ENCODE data around the gene STARD5. TPM values are rescaled to one million over a fixed set of nuclear protein-coding genes. Genes with fewer than 3 reads are reported as not detected.

STARD5 gene
- total and polyA plus RNA-seq, 7 donors, result 0.66 to 26.1 (median 6.4) TPM

- Histone ChIP-seq H3K4me3 (no peak overlapping the region), H3K36me3 (peaks cover 0 to 4% (median 0%) of the 10 kb centered on the region in 4 donors), H3K27me3 (no peaks in the 10 kb centered on the region), H3K27ac (peak overlapping the region in 3 of 4 donors; percentile 23 to 46 (median 42)), H3K4me1 (peaks cover 0 to 13% (median 4%) of the 10 kb centered on the region in 4 donors), H3K9me3 (no peaks in the 10 kb centered on the region)
- DNase-seq, result no peak
- intact Hi-C loops (cut with DNase I), result no loop called here
- WGBS, 2 donors, result 62 to 82% methylated on average over 5 of the region's 5 CpGs
- TF ChIP-seq CTCF (IDR thresholded peaks at IDR 0.05) (no peak), POLR2AphosphoS5 (IDR thresholded peaks at IDR 0.05) (peak in 1 of 4 donors; percentile 28)
These were observed 22.0 kb downstream of the STARD5 start for GRCh38 chr15:81301815-81302399.

GRCh38 chr15:81301385-81301784 lies 22.6 kb downstream of the STARD5 start:
- Histone ChIP-seq H3K27me3 (no peaks in the 10 kb centered on the region), H3K4me1 (peaks cover 0 to 13% (median 4%) of the 10 kb centered on the region in 4 donors), H3K9me3 (no peaks in the 10 kb centered on the region), H3K4me3 (no peak overlapping the region), H3K27ac (no peak overlapping the region), H3K36me3 (peaks cover 0 to 4% (median 0%) of the 10 kb centered on the region in 4 donors)
- WGBS, 2 donors, result 66 to 91% methylated on average over 4 of the region's 4 CpGs
- intact Hi-C loops (cut with DNase I), result no loop called here
- TF ChIP-seq EP300 (IDR thresholded peaks at IDR 0.05) (no peak), CTCF (IDR thresholded peaks at IDR 0.05) (no peak), POLR2AphosphoS5 (IDR thresholded peaks at IDR 0.05) (no peak), POLR2A (IDR thresholded peaks at IDR 0.05) (no peak)
- DNase-seq, result no peak

- H3K36me3 ChIP-seq, result no peaks in the 10 kb centered on the region
- H3K27ac ChIP-seq, result no peak overlapping the region
- H3K9me3 ChIP-seq, result no peaks in the 10 kb centered on the region
- no peak for DNase-seq
- H3K4me1 ChIP-seq, result peaks cover 0 to 8% (median 3%) of the 10 kb centered on the region in 4 donors
- intact Hi-C loops (cut with DNase I), result no loop called here
- TF ChIP-seq POLR2AphosphoS5 (IDR thresholded peaks at IDR 0.05), result no peak
- TF ChIP-seq EP300 (IDR thresholded peaks at IDR 0.05), result no peak
- TF ChIP-seq CTCF (IDR thresholded peaks at IDR 0.05), result no peak
- TF ChIP-seq POLR2A (IDR thresholded peaks at IDR 0.05), result no peak
- WGBS, 2 donors, result 55 to 87% methylated on average over 14 of the region's 14 CpGs
- no peaks in the 10 kb centered on the region for H3K27me3 ChIP-seq
- peak overlapping the region in 1 of 4 donors; percentile 6 for H3K4me3 ChIP-seq
These were observed 24.2 kb downstream of the STARD5 start for GRCh38 chr15:81299630-81300273.

- TF ChIP-seq CTCF (IDR thresholded peaks at IDR 0.05) (no peak), POLR2A (IDR thresholded peaks at IDR 0.05) (no peak), POLR2AphosphoS5 (IDR thresholded peaks at IDR 0.05) (no peak), EP300 (IDR thresholded peaks at IDR 0.05) (no peak)
- peaks cover 0 to 7% (median 2%) of the 10 kb centered on the region in 4 donors for H3K4me1 ChIP-seq
These were observed 24.8 kb downstream of the STARD5 start for GRCh38 chr15:81299156-81299555.

More at GRCh38 chr15:81299156-81299555, 24.8 kb downstream of the STARD5 start:
- 66 to 83% methylated on average over 3 of the region's 3 CpGs for WGBS, 2 donors
- Histone ChIP-seq H3K27ac (no peak overlapping the region), H3K4me3 (peak overlapping the region in 1 of 4 donors; percentile 1), H3K9me3 (no peaks in the 10 kb centered on the region), H3K36me3 (no peaks in the 10 kb centered on the region), H3K27me3 (no peaks in the 10 kb centered on the region)
- intact Hi-C loops (cut with DNase I), result no loop called here
- no peak for DNase-seq
